RWPE2 (cell line): ENCODE data around the gene THRA.

Experiments used
- ATAC-seq: fragments of 200-7000 bp; cut with Tn5 transposase; 3 replicates; pipeline ENCODE4 v1.9.1; 2021; ENCODE audit warnings: low read depth
- DNase-seq: peaks from one replicate; pipeline ENCODE4 v3.0.0-alpha.2; 2020; ENCODE audit warnings: low spot score
- H3K27ac ChIP-seq: fragments of 450-650 bp; 2 replicates; pipeline ENCODE4 v1.5.1; 2017; ENCODE audit warnings: mild to moderate bottlenecking; ENCODE audit not compliant: poor library complexity, severe bottlenecking
- H3K27me3 ChIP-seq: fragments of 250-450 bp; sonication (Bioruptor Pico); 2 replicates; pipeline ENCODE4 v1.5.1; 2021; ENCODE audit warnings: mild to moderate bottlenecking, moderate library complexity; ENCODE audit not compliant: insufficient read depth, poor library complexity, severe bottlenecking
- H3K36me3 ChIP-seq: fragments of 250-450 bp; sonication (Bioruptor Pico); 2 replicates; pipeline ENCODE4 v1.5.1; 2020; ENCODE audit warnings: low read depth, mild to moderate bottlenecking, moderate library complexity
- H3K4me1 ChIP-seq: fragments of 250-450 bp; sonication (Bioruptor Pico); 2 replicates; pipeline ENCODE4 v1.5.1; 2021; ENCODE audit warnings: mild to moderate bottlenecking, moderate library complexity; ENCODE audit not compliant: insufficient read depth, poor library complexity, severe bottlenecking
- H3K4me3 ChIP-seq: fragments of 250-450 bp; sonication (Bioruptor Pico); 2 replicates; pipeline ENCODE4 v1.5.1; 2021; ENCODE audit warnings: mild to moderate bottlenecking, moderate library complexity; ENCODE audit not compliant: severe bottlenecking
- H3K9me3 ChIP-seq: fragments of 250-450 bp; sonication (Bioruptor Pico); 2 replicates; pipeline ENCODE4 v1.5.1; 2021; ENCODE audit warnings: mild to moderate bottlenecking, moderate library complexity; ENCODE audit not compliant: severe bottlenecking
- TF ChIP-seq, protein P1 (sequence below): fragments of 450-650 bp; IDR thresholded peaks from one replicate; pipeline ENCODE4 v1.5.1; 2017; ENCODE audit warnings: mild to moderate bottlenecking, moderate library complexity; ENCODE audit not compliant: poor library complexity, severe bottlenecking

The THRA gene

DNA sequence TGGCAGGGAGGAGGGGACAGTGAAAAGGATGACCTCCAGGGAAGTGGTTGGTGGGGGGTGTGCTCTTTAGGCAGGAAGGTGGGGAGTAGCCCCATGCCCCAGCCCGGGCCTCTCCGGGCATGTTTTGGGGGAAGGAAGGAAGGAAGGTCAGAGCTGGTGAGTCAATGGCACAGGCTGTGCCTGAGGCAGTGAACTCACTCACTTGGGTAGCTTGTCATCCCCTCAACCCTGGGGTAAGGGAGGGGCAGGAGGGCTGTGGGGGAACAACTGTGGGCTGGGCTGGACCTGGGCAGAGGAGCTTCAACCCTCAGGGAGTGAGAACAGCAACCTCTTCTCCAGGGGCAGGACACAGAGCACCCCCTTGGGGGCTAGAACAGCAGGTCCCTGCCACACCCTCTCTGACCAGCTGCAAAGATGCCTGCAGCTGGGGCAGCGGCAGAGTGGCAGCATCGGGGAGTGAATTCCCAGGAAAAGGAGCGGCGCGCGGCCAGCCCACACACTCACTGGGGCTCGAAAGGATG lies 41.3 kb upstream of the THRA start:
- peak; percentile 77 for ATAC-seq
- peaks cover 71% of the 10 kb centered on the region for H3K36me3 ChIP-seq
- no peaks in the 10 kb centered on the region for H3K9me3 ChIP-seq
- H3K4me3 ChIP-seq: peak overlapping the region; percentile 23
- no peaks in the 10 kb centered on the region for H3K27me3 ChIP-seq
- peaks cover 80% of the 10 kb centered on the region for H3K4me1 ChIP-seq
- TF ChIP-seq, protein P1, sequence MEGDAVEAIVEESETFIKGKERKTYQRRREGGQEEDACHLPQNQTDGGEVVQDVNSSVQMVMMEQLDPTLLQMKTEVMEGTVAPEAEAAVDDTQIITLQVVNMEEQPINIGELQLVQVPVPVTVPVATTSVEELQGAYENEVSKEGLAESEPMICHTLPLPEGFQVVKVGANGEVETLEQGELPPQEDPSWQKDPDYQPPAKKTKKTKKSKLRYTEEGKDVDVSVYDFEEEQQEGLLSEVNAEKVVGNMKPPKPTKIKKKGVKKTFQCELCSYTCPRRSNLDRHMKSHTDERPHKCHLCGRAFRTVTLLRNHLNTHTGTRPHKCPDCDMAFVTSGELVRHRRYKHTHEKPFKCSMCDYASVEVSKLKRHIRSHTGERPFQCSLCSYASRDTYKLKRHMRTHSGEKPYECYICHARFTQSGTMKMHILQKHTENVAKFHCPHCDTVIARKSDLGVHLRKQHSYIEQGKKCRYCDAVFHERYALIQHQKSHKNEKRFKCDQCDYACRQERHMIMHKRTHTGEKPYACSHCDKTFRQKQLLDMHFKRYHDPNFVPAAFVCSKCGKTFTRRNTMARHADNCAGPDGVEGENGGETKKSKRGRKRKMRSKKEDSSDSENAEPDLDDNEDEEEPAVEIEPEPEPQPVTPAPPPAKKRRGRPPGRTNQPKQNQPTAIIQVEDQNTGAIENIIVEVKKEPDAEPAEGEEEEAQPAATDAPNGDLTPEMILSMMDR: peak; percentile 21
- peak overlapping the region; percentile 93 for H3K27ac ChIP-seq
- peak; percentile 98 for DNase-seq

DNA sequence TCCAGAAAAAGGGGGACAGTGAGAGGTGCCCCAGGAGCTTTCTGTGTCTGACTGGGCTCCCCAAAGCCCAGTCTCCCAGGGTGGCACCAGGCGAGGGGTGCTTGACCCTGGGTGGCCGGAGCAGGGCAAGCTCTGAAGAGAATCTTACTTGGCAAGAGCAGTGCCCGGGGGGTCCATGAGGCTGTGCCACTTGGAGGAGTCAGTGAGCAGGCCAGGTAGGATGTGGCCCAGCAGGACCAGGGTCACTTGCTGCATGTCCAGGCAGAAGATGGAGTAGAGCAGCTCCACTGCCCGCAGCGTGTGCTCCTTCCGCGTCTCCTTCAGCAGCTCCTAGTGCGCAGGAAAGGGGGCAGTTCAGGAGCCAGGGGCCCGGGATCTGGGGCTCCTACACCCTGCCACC lies 40.3 kb upstream of the THRA start:
- ATAC-seq (no peak), DNase-seq (no peak)
- H3K4me1 ChIP-seq: peaks cover 85% of the 10 kb centered on the region
- H3K27me3 ChIP-seq: no peaks in the 10 kb centered on the region
- peaks cover 71% of the 10 kb centered on the region for H3K36me3 ChIP-seq
- H3K4me3 ChIP-seq: peak overlapping the region; percentile 23
- no peaks in the 10 kb centered on the region for H3K9me3 ChIP-seq
- TF ChIP-seq, protein P1: no peak
- peak overlapping the region; percentile 93 for H3K27ac ChIP-seq

DNA sequence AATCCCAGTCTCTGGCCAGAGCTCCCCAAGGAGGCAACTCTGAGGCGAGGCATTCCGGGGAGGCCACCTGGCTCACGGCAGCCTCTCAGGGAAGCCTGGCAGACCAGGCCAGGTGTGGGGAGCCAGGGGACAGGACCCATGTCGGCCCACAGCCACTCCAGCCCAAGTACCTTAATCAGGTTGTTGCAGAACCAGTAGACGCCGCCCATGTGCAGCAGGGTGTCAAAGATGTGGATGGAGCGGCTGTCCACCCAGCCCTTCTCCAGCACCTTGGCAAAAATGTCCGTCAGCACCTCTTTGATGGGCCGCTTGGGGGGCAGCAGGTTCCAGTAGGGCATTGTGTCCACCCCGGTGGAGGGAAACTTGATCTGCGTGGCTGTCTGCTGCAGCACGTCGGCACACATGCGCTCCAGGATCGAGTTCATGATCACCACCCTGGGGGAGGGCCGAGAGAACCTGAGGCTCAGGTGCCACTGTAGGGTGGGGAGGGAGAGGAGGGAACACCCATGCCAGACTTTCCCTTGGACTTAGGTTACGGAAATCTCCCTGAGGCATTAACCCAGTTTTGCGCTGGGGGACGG lies 39.7 kb upstream of the THRA start:
- H3K27me3 ChIP-seq: no peaks in the 10 kb centered on the region
- DNase-seq (peak; percentile 89), ATAC-seq (peak; percentile 40)
- H3K36me3 ChIP-seq: peaks cover 72% of the 10 kb centered on the region
- peak overlapping the region; percentile 93 for H3K27ac ChIP-seq
- H3K4me1 ChIP-seq: peaks cover 82% of the 10 kb centered on the region
- H3K4me3 ChIP-seq: peak overlapping the region; percentile 23
- TF ChIP-seq, protein P1: no peak
- no peaks in the 10 kb centered on the region for H3K9me3 ChIP-seq

DNA sequence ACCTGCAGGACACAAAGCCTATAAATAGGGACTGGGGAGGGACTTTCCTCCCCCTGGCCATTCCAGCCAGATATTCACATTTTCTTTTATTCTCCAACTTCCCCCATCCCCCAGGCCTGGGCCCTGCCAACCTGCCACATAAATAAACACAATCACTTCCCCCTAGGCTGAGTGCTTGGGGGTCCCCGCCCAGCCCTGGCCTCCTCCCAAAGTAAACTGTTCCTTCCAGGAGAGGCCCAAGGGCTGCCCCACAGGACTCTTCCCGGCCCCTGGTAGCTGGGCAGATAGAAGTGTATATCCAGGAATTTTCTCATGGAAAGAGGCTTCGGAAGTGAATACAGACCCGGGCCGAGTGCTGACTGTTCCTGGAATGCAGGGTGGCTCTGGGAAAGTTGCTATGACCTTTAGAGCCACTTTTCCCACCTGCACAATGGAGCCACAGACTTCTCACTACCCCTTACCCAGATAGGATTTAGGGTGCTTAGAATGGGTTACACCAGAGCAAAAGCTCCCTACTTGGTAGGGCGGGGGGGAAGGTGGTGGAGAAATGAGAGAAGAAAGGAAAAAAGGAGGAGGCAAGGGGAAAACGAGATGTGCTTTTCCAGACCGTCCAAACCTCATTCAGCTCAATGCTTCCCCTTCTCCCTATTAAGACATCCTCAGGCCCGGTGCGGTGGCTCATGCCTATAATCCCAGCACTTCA lies 39.0 kb upstream of the THRA start:
- H3K4me3 ChIP-seq: peak overlapping the region; percentile 23
- H3K4me1 ChIP-seq: peaks cover 76% of the 10 kb centered on the region
- ATAC-seq (peak; percentile 6), DNase-seq (no peak)
- no peaks in the 10 kb centered on the region for H3K27me3 ChIP-seq
- H3K27ac ChIP-seq: peak overlapping the region; percentile 93
- peaks cover 76% of the 10 kb centered on the region for H3K36me3 ChIP-seq
- TF ChIP-seq, protein P1: no peak
- no peaks in the 10 kb centered on the region for H3K9me3 ChIP-seq

DNA sequence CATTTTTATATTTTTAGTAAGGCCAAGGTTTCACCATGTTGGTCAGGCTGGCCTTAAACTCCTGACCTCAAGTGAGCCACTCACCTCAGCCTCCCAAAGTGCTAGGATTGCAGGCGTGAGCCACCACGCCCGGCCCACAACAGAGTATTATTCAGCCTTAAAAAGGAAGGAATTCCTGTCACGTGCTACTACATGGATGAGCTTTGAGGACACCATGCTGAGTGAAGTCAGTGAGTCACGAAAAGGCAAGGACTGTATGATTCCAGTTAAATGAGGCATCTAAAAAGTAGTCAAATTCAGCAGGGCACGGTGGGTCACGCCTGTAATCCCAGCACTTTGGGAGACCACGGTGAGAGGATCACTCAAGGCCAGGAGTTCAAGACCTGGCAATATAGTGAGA lies 37.9 kb upstream of the THRA start:
- H3K4me3 ChIP-seq: no peak overlapping the region
- no peak for DNase-seq
- no peaks in the 10 kb centered on the region for H3K27me3 ChIP-seq
- TF ChIP-seq, protein P1: no peak
- H3K4me1 ChIP-seq: peaks cover 64% of the 10 kb centered on the region
- H3K36me3 ChIP-seq: peaks cover 73% of the 10 kb centered on the region
- peak overlapping the region; percentile 93 for H3K27ac ChIP-seq
- no peak for ATAC-seq
- H3K9me3 ChIP-seq: no peaks in the 10 kb centered on the region
